Inferior parietal cortex (tissue), 1 donor: ENCODE measurements around the gene SCT.

ENCODE experiments used
- DNase-seq: peaks from one replicate; pipeline ENCODE4 v3.0.0-alpha.2; 2016; ENCODE audit errors: extremely low spot score

The SCT gene

DNA sequence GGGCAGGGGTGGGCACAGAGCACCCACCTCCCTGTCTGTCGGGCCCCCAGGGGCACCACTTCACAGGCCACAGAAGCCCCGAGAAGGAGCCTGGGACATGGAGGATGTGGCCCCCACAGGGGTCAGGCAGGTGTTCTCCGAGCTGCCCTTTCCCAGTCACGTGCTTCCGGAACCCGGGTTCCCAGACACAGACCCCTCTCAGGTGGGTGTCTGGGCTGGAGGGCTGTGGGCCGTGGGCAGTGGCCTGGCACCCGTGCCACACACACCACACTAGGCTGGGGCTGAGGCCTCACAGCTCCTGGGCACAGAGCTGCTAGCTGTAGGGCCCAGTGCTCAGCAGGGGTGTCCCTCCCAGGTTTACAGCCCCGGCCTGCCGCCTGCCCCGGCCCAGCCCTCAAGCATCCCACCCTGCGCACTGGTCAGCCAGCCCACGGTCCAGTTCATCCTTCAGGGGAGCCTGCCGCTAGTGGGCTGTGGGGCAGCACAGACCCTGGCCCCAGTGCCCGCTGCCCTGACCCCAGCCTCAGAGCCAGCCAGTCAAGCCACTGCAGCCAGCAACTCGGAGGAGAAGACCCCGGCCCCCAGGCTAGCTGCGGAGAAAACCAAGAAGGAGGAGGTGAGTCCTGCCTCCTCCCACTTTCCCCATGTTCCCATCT is 16.7 kb downstream of the SCT start:
- no peak for DNase-seq

GRCh38 chr11:609341-609811 is 17.6 kb downstream of the SCT start:
- no peak for DNase-seq

GRCh38 chr11:608791-609251 is 18.2 kb downstream of the SCT start:
- DNase-seq, result no peak

DNA sequence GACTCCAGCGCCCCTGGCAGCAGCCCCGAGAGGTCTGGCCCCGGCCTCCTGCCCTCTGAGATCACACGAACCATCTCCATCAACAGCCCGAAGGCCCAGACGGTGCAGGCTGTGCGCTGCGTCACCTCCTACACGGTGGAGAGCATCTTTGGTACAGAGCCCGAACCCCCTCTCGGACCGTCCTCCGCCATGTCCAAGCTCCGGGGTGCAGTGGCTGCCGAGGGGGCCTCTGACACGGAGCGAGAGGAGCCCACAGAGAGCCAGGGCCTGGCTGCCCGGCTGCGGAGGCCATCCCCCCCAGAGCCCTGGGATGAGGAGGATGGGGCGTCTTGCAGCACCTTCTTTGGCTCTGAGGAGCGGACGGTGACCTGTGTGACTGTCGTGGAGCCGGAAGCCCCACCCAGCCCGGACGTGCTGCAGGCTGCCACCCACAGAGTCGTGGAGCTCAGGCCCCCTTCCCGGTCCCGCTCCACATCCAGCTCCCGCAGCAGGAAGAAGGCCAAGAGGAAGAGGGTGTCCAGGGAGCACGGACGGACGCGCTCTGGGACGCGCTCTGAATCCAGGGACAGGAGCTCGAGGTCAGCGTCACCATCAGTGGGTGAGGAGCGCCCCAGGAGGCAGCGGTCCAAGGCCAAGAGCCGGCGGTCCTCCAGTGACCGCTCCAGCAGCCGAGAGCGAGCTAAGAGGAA is 18.9 kb downstream of the SCT start:
- DNase-seq, result no peak

GRCh38 chr11:607020-607780 is 19.8 kb downstream of the SCT start:
- DNase-seq, result no peak

DNA sequence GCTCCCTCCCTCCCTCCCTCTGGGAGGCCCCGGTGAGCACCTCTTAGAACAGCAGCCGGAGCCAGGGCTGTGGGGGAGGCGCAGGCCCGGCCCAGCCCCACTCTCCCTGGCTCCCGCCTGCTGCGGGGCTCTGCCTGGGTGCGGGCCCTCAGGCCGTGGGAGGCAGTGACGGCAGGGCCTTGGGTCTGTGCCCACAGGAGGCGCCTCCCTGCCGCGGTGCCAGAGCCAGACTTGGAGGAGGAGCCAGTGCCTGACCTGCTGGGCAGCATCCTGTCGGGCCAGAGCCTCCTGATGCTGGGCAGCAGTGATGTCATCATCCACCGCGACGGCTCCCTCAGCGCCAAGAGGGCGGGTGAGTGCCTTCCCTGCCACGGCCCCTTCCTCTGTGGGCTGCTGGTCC is 20.7 kb downstream of the SCT start:
- DNase-seq, result no peak

DNA sequence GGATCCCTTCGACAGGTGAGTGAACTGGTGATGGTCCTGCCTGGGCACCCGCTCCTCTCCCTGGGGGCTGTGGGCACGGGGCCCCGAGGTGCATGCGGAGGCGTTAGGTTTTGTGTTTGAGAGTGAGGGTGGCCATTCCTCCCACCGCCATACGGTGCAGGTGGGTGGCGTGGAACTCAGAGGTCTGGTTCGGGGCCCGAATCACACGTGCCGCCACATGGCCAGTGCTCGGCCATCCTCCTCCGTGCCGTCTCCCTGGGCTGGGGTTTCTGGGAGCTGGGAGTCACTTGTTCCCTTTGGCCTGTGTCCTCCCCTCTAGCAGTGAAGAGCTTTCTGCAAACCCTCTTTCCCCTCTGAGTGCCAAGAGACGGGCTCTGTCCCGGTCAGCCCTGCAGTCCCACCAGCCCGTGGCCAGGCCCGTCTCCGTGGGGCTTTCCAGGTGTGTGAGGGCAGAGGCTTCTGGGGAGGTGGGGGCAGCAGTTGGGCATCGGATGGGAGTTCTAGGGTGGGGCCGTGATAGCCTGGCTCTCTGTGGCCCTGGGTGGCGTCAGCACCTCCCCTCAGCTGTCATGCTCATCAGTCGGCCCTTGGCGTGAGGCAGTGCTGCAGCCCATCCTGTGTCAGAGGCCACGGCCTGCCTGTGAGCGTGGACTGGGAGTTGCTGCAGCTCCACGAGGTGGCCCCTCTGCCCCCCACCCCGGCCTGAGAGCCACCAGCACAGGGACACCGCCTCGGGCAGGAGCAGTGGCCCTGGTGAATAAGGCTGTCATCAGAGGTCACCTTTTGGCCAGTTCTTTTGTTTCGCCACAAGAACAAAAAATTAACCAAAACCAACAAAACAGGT is 21.5 kb downstream of the SCT start:
- no peak for DNase-seq

- DNase-seq, result no peak
Measured at GRCh38 chr11:603154-603553, 23.8 kb downstream of the SCT start.

DNA sequence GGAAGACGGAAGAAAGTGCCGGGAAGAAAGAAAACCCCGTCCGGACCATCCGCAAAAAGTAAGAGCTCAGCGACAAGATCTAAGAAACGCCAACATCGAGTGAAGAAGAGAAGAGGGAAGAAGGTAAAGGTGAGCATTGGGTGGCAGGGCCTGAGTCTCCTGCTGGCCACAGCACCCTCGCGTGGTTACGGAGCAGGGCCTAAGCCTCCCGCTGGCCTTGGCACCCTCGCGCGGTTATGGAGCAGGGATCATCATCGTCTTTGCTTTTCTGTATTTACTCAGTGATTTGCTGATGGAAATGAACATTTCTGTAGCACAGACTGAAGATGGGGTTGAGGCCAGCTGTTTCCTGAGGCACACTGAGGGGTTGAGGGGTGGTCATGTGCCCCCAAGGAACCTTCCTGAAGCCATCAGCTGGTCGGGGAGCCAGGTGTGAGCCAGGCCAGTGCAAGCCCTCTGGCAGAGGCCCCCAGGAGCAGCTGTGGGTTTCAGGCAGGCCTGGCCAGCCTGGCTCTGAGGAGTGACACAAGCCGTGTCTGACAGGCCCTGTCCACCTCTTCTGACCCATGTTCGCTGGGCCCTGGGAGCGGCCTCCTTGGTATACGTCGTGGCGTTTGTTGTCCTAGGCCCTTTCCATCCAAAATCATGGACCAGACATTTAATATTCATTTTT is 25.3 kb downstream of the SCT start:
- DNase-seq, result no peak

GRCh38 chr11:598005-598680 is 28.8 kb downstream of the SCT start:
- DNase-seq, result no peak

DNA sequence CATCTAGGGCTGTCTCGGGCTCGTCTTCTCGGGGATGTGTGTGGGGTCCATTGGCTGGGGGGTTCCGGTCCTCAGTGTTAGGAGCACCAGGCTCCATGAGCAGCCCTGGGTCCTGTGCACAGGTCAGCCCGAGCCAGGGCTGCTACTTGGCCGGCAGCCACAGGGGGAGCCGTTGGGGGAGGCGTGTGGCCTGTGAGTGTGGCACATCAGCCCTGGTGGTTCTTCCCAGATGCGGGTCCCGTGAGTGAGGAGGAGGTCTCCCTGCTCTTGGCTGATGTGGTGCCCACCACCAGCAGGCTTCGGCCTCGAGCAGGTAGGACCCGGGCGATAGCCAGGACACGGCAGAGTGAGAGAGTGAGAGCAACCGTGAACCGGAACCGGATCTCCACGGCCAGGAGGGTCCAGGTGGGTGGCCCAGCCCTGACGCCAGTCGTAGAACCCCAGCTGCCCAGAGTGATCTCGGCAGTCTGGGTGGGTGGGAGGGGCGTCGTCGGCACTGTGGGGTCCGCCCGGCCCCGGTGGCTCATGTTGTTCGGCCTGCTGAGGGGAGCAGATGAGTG is 29.7 kb downstream of the SCT start:
- no peak for DNase-seq

DNA sequence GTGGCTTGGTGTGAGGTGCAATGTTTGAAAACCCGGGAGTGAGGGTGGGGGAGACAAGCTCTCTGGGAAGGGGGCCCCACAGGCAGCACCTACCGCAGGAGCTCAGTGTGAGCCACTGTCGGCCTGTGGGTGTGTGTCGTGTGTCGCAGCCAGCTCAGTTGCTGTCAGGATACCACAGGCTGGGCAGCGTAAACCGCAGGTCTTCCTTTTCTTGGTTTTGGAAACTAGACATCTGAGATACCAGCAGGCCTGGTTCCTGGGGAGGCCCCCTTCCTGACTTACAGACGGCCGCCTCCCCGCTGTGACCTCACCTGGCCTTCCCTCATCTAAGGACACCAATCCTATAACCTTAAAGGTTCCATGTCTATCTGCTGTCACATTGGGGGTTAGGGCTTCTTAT is 30.6 kb downstream of the SCT start:
- no peak for DNase-seq

DNA sequence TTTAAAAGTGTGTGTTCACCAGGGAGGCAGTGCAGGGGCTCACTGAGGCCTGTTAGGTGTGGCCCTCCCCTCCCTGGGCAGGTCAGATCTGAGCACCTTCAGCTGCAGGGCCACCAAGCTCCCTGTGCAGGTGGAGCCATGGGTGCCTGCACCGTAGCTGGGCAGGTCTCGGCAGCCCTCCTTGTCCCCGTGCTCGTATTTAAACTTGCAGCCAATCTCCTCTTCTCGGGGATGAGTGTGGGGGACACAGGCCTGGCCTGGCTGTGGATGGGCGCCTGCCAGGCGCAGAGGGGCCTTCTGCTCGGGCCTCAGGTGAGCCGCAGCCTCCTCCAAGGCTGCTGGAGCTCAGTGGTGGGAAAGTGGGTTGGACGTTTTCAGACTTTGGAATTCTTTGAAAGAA is 31.6 kb downstream of the SCT start:
- DNase-seq, result no peak

DNA sequence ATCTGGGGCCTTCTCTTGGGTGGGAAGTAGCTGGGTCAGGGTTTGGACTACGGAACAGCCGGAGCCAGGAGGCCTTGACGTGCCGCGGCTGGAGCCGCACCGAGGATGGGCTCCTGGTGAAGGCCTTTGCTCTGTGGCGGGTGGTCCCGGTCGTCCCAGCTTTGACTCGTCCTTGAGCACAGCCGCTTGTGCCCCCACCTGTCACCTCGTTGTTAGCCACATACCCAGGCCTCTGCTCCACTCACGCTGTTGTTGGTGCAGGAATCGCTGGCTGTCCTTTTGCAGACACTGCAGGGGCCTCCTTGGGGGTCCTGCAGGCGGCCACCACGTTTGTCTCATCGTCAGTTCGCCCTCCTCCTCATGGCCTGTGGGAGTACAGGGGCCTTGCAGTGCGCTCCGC is 33.6 kb downstream of the SCT start:
- DNase-seq, result no peak

DNA sequence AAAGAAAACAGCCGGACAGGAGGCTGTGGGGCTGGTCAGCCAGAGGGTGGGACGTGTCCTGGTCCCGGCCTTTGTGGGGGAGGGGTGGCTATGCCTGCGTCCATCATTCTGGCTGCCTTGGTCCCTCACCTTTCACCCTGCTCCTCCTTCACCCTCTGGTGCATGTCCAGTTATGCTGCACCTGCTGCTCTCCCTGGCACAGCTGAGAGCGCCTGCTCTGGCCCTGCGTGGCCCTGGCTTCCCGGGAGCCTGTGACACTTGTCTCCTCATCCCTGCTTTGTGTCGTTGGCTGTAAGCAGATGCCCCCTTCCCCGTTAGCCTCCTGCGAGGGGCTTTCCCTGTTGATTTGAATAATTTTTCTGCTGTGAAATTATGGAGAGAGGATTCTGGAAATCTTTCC is 34.1 kb downstream of the SCT start:
- DNase-seq, result no peak

- no peak for DNase-seq
Measured at GRCh38 chr11:592501-592900, 34.5 kb downstream of the SCT start.

DNA sequence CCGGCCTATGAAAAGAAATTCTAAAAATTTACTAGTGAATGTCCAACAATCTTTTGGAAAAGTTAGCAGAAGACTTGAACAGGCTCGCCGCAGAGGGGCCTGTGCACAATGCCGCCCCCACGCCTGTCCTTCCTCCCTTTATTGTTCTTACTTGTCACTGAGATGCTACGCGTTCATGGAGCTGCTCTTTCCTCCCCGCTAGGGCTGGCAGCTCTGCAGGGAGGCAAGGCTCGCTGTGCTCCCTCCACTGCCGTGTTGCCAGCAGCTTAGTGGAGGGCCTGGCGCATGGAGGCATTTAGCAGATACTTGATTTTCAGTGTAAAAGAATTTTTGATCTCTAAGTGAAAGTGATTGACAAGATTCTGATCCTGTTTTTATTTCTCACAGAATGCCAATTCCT is 36.0 kb downstream of the SCT start:
- no peak for DNase-seq

- DNase-seq, result no peak
Measured at GRCh38 chr11:589798-590197, 37.2 kb downstream of the SCT start.

- DNase-seq, result no peak
Measured at GRCh38 chr11:587978-588380, 39.0 kb downstream of the SCT start.

DNA sequence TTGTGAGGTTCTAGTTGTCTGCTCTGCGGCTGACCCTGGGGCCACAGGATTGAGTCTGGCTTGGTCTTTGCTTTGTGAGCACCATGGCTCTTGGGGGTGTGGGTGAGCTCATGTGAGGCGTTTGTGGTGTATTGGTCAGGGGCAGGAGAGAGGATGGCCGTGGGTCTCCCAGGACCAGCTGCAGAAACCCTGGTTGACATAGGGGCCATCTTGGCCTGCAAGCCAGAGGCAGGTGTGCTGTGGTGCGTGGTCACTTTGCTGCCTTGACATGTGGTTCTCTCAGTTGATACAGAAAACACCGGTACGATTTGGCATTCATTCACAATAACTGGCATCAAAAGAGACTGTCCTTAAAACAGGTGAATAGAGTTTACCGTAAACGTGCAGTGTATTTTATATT is 39.4 kb downstream of the SCT start:
- DNase-seq, result no peak
